Tibial nerve (tissue), 3 donors: Measurements from ENCODE around the gene ERBB4.

Source experiments
- POLR2A ChIP-seq, 2 donors: fragments of 450-650 bp; IDR thresholded peaks; one replicate each; pipeline ENCODE4 v1.6.1; 2017; ENCODE audit warnings: antibody characterized with exemption in 2 of 2, mild to moderate bottlenecking in 2 of 2, moderate library complexity in 2 of 2
- TF ChIP-seq, protein P1 (sequence below), 5 experiments: fragments of 200-600 bp in 3 of 5; fragments of 450-650 bp in 2 of 5; sonication (generic) in 3 of 5; IDR thresholded peaks; one replicate each; pipeline ENCODE4 v1.5.1; 2016 to 2019; ENCODE audit warnings: antibody characterized with exemption in 5 of 5, mild to moderate bottlenecking in 3 of 5, moderate library complexity in 2 of 5

DNA sequence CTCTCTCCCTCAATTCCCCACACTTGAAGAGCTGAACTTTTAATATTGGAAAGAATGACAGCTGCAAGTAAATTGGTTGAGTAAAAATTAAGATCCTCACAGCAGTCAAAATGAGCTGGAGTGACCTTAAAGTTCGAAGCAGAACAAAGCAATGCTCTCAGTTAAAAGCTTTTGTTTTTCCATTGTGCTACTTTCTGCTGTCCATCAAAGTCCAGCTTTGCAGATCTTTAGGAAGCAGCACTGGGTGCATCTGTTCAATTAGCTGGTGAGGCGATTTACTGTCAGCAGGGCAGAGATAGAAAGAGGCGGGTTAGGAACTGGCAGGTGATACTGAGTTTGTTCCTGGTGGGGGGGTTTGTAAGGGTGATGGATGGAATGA, 1147.4 kb downstream of the ERBB4 start:
- TF ChIP-seq, protein P1, sequence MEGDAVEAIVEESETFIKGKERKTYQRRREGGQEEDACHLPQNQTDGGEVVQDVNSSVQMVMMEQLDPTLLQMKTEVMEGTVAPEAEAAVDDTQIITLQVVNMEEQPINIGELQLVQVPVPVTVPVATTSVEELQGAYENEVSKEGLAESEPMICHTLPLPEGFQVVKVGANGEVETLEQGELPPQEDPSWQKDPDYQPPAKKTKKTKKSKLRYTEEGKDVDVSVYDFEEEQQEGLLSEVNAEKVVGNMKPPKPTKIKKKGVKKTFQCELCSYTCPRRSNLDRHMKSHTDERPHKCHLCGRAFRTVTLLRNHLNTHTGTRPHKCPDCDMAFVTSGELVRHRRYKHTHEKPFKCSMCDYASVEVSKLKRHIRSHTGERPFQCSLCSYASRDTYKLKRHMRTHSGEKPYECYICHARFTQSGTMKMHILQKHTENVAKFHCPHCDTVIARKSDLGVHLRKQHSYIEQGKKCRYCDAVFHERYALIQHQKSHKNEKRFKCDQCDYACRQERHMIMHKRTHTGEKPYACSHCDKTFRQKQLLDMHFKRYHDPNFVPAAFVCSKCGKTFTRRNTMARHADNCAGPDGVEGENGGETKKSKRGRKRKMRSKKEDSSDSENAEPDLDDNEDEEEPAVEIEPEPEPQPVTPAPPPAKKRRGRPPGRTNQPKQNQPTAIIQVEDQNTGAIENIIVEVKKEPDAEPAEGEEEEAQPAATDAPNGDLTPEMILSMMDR (IDR thresholded peaks at IDR 0.05) = no peak
- no peak for TF ChIP-seq POLR2A (IDR thresholded peaks at IDR 0.05)
